Fibroblast of peridontal ligament (primary cell): ENCODE results near the gene NEIL1.
A peak's percentile ranks its signal among the peaks of the same experiment; 100 is the strongest.

Source experiments
- DNase-seq: peaks from one replicate; pipeline ENCODE4 v3.0.0-alpha.2; 2010; ENCODE audit errors: extremely low read depth

NEIL1 gene

GRCh38 chr15:75356517-75356916 is 9.7 kb downstream of the NEIL1 start:
- no peak for DNase-seq

DNA sequence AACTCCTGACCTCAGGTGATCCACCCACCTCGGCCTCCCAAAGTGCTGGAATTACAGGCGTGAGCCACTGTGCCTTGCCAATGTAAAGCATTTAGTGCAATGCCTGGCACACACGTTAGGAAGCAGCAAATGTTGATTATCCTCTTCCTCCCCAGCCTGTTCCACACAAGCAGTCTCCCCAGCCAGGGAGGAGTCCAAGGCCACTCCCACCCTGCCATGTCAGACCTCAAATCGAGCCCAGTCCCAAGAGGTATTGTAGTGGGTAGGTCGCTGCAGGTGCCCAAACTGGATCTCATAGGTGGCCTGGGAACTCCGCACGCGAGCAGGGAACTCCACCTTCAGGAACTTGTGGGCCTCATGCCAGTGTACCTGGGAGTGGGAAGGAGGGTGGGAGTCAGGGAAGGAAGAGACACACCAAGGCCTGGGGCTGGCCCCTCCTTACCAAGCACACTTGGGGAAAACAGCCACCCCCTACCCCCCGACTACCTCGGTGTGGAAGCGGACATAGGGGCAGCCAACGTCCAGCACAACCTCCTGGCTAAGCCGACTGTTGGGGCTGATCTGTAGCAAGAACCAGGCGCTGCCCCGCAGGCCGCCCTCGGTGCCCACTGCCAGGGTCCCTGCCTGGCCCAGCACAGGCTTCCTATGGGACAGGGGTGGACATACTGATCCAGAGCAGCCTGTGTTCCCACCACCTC is 11.3 kb downstream of the NEIL1 start:
- DNase-seq = no peak

DNA sequence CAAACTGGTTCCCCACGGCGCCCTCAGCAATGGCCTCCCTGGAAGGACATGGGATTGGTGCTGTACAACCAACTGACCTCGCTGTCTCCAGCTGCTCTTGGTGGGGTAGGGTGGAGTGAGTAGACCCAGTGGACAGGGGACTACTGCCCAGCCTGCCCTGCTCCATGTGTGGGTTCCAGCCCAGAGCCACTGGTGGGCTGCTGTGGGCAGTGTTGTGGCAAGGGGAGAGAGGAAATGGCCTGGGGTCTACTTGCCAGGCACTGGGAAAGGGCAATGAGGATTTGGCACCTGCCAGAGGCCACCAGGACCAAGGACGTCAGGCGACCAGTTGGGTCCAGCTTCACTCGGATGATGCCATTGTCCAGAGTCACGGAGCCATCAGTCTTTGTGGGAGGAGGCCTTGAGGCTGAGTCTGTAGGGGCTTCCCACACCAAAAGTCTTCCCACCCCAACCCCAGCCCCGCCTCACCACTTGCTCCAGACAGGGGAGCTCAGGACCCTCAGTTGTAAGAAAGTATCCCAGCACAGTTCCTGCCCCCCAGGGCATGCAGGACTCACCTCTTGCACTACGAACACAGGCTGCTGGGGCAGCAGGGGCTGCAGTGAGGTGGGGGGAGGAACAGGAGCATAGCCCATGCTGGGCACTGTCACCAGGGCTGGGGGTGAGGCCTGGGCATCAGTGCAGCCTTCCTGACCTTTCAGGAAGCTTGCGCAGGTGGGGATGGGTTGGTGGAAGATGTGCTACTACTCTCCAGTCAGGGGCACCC is 12.1 kb downstream of the NEIL1 start:
- no peak for DNase-seq

DNA sequence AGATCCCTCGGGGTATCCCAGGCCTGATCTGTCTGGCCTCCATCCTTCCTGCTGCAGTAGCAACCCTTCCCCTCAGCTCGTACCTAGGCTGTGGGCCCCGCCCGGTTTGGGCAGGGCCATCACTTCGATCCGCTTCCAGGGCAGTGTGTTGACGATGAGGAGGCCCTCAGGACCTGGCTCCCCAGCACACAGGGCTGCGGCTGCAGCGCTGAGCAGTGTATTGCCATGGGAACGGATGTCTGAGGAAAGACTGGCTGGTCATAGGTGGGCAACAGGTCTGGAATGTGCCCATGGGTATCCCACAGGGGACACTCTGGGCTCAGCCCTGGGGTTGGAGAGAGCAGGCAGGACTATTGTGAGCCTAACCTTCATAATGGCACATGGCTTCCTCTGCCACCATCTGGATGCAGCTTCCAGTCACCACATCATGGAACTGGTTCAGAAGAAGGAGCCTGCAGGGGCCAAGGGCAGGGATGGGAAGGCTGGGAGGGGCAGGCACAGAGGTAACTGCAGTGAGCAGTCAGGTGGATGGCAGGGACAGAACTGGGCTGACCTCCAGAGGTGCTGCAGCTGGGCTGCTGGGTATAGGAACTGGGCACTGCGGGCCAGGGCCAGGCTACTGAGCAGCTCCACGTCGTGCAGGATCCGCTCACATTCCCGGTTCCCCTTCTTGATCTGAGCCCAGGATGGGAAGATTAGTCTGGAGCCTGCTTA is 12.9 kb downstream of the NEIL1 start:
- DNase-seq = no peak

DNA sequence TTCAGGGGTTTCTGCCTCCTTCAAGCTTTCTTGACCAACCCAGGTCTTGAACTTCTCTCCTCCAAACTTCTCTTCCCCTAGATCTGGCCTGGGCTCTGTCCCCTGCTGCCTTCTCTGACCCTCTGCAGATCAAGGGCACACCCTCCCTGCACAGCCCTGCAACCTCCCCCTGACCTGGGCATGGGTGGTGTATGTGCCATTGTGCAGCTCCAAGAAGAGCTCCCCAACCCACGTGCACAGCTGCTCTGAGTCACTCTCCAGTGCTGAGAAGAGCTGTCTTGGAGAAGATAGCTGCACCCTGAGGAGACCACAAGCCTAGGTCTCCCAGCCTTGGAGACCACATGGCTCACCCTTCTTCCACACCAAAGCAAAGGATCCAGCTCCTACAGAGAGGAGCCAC is 13.6 kb downstream of the NEIL1 start:
- DNase-seq = no peak

DNA sequence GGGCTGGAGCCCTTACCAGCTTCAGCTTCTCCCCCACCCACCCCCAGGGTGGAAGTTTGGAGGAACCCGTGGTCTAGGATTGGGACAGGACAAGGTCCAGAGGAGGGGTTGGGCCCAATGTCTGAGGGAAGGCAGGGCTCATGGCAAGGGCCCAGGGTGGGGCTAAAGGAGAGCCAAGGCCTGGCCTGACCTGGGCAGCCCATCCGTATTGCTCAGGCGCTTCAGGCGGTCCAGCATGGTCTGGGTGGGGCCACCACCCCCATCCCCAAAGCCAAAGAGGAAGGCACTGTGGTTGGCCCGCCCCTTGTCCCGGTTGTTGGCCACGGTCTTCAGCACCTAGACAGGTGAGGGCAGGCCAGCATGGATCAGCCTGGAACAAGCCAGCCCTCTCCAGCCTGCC is 14.0 kb downstream of the NEIL1 start:
- no peak for DNase-seq

DNA sequence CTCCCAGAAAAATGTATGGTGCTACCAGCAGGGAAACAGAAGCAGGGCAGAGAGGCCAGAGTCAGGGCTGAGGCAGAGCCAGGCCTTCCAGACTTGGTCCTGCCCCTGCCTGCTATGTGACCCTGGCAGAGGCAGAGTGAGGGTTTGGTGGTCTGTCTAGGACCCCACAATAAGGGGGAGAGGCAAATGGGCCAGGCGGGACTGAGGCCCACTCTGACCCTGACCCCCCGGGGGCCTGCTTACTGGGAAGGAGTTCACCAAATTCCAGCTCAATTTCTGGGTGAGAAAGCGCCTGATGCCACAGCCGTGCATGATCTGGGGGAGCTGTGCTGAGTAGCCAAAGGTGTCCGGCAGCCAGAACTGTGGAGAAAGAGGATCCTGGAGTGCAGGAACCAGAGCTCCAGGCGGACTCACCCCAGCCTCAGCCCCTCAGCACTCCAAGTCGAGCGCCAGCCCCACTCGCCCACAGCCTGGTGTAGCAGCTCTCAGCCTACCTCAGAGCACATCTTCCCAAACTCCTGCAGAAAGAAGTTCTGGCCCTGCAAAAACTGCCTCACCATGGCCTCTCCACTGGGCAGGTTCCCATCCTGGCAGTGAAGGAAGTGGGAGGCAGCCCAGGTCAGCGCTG is 14.6 kb downstream of the NEIL1 start:
- no peak for DNase-seq

DNA sequence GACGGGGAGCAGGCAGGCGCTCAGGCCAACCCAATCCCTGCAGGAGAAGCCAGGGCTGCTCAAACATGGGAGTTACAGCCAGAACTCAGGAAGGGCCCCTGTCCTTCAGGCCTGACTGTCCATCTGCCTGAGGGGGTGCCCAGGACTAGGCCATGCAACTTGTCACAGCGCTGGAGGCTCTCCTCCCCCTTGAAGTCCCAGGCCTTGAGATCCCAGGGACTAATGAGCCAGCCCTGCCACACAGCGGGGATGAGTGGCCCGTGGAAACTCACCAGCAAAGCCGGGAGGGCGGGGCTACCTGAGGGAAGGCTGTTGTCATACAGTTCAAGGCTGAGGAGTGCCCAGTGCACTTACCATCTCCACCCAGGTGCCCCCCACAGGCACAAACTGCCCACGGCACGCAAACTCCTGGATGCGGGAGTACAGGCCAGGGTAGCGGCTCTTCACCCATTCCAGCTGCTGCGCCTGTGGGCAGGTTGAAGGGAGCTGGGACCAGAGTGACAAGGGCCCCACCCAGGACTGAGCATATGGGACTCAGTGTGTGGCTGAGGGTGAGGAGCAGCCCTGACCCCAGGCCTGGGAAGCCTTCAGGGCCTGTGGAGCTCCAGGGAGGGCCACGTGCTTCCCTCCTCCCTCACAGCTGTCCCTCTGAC is 15.3 kb downstream of the NEIL1 start:
- DNase-seq = no peak

- no peak for DNase-seq
Measured at GRCh38 chr15:75362642-75363249, 15.9 kb downstream of the NEIL1 start.

- DNase-seq = no peak
Measured at GRCh38 chr15:75363786-75364185, 16.9 kb downstream of the NEIL1 start.

- DNase-seq = no peak
Measured at GRCh38 chr15:75364881-75365280, 18.0 kb downstream of the NEIL1 start.

- DNase-seq = no peak
Measured at GRCh38 chr15:75366163-75366562, 19.3 kb downstream of the NEIL1 start.

- no peak for DNase-seq
Measured at GRCh38 chr15:75367006-75367405, 20.2 kb downstream of the NEIL1 start.

DNA sequence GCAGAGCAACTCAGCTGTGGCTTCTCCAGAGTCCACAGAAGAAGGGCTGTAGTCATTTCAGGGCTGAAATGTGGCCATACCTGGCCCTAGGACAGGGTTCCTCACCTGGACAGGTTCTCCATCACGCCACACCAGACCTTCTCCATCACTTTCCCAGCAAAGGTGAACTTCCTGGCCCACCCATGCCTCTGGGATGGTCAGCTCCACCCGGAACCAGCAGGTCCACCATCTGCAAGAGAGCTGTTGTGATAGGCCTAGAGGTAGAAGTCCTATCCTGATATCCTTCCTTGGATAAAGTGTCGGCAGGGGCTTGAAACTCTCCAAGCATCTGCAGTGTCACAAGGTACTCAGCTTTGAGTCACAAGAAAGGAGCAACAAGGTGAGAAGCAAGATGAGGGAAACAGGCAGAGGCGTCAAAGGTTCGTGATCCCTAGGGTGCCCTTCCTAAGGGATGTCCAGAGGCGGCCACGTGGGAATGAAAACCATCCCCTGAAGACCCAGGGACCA is 20.6 kb downstream of the NEIL1 start:
- DNase-seq = no peak

DNA sequence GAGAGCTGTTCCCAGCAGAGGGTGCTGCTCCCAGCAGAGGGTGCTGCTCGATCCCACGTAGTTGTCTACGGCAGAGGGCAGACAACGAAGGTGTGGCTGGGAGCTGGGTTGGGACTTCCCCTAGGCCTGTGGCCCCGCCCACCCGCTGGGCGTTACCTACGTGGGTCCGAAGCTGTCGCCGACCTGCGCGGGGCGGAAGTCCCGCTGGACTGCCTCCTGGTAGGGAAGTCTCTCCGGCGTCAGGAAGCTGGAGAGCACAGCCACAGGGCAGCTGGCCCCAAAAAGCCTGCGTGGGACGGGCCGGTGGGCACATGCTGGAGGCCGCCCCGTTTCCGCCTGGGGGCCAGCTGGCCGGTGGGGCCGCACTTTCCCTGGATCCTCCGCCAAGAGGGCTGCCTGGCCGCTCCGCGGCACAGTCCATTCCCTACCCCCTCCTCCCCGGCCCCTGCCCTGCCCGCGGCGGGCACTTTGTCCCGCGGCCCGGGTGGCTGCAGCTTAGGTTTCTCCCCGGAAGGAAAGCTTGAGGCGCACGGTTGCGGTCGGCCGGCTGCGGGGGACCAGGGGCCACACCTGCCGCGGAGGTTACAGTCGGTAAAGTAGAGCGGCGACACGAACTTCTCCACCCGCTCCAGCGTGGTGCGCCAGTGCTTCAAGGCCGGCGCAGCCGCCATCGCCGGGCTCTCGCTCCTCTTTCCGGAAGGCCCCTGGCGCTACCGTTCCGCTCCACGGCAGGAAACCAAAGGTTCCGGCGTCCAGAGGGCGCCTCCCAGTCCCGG is 21.3 kb downstream of the NEIL1 start, which contains the start of gene MAN2C1:
TSS of gene MAN2C1 (minus strand) at position 695 of the 776 bp plus-strand sequence. CDS start at position 671, 24 bp downstream.
- peak; percentile 88 for DNase-seq

DNA sequence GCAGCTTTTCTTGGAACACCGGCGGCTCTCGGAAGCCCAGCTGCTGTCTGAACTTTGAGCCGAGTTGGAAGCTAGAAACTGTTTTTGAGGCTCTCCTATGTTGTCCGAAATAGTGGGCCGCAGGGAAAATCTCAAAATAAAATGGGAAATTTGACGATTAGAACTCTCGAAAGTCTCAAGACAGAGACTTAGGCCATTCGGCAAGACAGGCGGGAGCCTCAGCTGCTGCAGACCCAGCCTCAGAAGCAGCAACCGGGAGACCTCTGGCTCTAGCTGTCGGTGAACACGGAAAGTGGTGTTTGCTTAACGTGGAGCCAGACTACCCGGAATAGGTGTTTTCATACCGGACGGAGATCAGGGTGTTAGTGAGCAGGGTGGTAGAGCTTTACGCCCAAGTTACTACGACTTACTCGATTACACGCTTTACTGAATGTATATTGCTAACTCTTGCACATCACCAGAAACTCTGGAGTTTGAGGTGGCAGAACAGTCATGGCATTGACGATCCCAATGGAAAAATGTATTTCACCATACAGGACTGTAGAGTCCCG is 21.9 kb downstream of the NEIL1 start:
- no peak for DNase-seq

- DNase-seq = no peak
Measured at GRCh38 chr15:75369897-75370581, 23.2 kb downstream of the NEIL1 start.

DNA sequence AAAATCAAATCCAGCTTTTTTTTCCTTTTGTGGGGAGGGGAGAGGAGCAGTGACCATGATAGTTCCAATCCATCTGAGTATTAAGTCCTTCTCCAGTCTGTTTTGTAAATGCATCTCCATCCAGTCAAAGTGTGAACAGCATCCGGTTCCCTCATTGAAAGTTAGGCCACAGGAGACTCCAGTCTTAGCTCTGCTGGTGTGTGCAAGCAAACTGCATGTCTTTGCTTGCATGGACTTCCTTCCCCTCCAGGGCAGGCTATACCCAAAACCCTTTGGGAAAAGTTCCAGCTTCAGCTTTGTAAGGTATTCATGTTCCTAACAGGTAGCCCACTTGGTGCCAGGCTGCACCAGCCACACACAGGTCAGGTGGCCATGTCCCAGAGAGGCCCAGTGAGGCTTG is 24.6 kb downstream of the NEIL1 start:
- no peak for DNase-seq
